GM21367 (cell line): ENCODE measurements around the gene LRRK1.

ENCODE experiments used
- ATAC-seq: cut with Tn5 transposase; IDR thresholded peaks from one replicate; pipeline ENCODE4 v1.9.1; 2021; ENCODE audit not compliant: unreplicated experiment

The LRRK1 gene

GRCh38 chr15:100932676-100933348 lies 13.7 kb downstream of the LRRK1 start:
- ATAC-seq, result no peak

DNA sequence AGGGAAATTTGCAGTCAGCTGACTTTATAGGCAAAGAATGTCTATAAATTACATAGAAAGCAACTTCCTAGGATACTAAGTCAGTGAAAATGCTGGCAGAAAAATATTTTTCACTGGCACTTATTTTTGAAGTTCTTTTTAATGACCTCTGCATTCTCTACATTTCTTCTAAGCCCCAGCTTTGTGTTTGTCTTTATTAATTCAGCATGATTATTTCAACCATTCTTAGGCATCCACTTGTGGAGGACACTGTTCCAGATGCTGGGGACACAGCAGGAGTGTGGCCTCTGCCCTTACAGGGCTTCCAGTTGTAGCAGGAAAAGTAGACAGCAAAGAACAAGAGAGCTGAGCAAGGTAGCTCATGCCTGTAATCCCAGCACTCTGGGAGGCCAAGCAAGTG lies 15.0 kb downstream of the LRRK1 start:
- ATAC-seq, result no peak

DNA sequence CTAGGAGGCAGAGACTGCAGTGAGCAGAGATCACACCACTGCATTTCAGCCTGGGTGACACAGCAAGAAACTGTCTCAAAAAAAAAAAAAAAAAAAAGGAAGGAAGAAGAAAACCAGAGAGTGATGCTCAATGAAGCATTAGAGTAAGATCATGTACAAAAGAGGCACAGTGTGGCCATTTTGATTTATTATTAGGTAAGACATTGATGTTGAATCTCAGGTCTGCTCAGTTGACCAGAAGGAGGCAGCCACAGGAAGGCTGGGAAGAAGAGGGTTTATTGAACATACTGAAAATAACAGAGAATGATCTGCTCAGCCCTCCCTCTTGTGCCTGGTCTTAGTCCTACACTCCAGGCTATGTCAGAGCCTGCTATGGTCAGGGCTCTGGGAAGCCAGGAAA lies 15.6 kb downstream of the LRRK1 start:
- peak; percentile 28 for ATAC-seq

- ATAC-seq, result no peak
Measured at GRCh38 chr15:100937171-100937570, 18.0 kb downstream of the LRRK1 start.

DNA sequence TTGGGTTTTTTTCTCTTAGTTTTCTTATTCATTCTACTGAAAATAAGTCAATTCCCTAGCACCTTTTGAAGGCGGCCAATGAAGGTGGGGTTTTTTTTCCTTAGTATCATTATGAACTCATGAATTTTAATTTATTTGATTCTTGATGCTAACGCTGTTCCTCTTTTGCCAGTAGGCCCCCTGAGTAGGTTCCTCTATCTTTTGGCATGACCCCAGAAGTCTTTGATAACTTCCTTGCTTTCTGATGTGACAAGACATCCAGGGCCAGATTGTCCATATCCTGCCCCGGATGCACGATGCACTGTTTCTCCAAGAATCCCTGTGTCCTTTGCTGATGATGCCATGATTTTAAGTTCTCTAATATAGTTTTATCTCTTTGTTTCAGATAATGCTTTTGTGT lies 20.6 kb downstream of the LRRK1 start:
- no peak for ATAC-seq

- ATAC-seq, result peak; percentile 61
Measured at GRCh38 chr15:100940767-100941379, 21.7 kb downstream of the LRRK1 start.

DNA sequence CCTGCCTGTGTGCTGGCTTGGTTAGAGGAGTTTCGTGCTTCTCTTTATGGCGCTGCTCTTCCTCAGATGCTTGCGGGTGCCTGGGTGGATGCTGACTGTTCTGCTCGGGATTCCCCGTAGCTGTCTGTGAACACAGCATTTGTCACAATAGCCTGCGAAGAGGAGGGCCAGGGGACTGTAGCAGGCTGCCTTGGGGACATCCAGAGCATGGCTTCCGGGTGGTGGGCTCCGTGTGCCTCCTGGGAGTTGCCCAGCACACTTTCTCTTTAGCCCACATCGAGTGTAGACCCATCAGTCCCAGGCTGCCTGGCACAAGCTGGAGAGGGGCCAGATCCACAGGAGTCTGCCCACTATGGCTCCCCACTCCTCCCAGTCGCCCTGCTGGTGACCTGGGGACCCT lies 22.4 kb downstream of the LRRK1 start:
- ATAC-seq, result peak; percentile 37

GRCh38 chr15:100942656-100943425 lies 23.7 kb downstream of the LRRK1 start:
- no peak for ATAC-seq

GRCh38 chr15:100944244-100944895 lies 25.2 kb downstream of the LRRK1 start:
- peak; percentile 45 for ATAC-seq

- no peak for ATAC-seq
Measured at GRCh38 chr15:100944986-100945385, 25.8 kb downstream of the LRRK1 start.

GRCh38 chr15:100947760-100948429 lies 28.7 kb downstream of the LRRK1 start:
- peak; percentile 44 for ATAC-seq

DNA sequence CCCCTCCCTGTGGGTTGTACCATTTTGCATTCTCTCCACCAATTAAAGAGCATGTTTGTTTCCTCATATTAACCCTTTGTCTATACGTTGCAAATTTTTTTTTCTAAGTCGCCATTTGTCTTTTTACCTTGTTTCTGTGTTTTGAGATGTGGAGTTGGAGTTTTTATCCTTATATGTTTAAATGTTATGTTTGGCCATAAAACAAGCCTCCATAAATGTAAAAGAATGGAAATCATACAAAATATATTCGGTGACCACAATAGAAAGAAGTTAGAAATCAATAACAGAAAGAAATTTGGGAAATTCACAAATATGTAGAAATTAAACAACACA lies 29.2 kb downstream of the LRRK1 start:
- ATAC-seq, result no peak

DNA sequence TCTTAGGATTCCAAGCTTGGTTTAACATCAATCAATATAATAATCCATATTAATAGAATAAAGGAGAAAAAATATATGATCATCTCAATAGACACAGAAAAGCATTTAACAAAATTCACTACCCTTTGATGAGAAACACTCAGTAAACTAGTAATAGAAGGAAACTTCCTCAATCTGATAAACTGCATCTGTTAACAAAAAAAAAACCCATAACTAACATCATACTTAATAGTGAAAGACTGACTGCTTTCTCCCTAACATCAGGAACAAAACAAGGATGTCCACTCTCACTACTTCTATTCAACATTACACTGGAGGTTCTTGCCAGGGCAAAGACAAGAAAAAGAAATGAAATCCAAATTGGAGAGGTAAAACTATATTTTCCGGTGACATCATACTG lies 30.5 kb downstream of the LRRK1 start:
- no peak for ATAC-seq

GRCh38 chr15:100951965-100952364 lies 32.8 kb downstream of the LRRK1 start:
- ATAC-seq, result no peak

- ATAC-seq, result no peak
Measured at GRCh38 chr15:100952566-100952965, 33.4 kb downstream of the LRRK1 start.

GRCh38 chr15:100958326-100959065 lies 39.3 kb downstream of the LRRK1 start:
- no peak for ATAC-seq

GRCh38 chr15:100959066-100960050 lies 40.2 kb downstream of the LRRK1 start:
- ATAC-seq, result no peak

DNA sequence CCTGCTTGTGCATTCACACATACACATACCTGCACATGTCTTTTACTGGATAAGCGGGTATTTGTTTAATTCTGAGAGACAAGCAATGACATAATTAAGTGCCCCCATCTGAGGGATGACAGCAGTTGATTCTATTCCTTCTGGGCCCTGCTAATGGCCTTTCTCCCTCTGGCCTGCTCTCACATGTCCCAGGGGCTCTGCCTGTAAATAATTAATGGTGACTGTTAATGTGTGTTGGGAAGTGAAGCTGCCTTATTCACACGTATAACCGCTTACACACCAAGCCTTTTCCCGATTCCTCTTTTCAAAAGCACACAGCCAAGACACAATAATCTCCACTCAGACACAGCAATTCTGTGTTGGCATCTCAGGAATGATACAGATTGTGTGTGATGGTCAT lies 47.8 kb downstream of the LRRK1 start:
- no peak for ATAC-seq
